Measurements from ENCODE around the gene COPS9.

The COPS9 gene

DNA sequence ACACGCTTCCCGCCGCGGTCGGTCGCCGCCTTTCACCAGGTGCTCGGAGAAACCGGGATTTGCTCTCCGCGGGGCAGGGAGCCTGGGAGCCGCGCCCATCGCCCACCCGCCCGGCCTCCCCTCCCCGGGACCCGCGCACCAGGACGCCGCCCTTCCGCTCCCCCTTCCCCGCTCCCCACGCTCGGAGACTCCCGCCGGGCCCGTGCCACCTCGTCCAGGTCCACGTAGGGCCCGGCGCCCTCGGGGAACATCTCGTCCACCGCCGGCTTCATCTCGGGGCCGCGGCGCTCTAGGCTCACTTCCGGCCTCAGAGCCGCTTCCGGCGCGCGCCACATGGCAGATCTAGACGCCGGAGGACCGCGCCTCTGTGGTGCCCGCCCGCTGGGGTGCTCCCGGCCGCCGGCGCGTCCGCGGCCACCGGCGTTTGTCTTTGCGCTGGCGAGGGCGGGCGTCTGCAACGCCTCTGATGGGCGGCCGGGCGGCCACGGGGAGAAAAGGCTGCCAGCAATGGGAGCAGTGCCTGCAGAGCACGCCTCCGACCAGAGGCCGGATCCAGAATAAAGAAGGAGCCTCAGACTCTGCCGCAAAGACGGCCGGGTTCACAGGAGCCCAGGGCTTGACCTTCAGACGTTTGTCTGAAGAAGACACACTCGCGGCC, at the start of gene COPS9:
TSS of gene COPS9 (minus strand) at position 293 of the 658 bp plus-strand sequence. CDS start at position 272, 21 bp downstream.
- peak; percentile 69 for DNase-seq

DNA sequence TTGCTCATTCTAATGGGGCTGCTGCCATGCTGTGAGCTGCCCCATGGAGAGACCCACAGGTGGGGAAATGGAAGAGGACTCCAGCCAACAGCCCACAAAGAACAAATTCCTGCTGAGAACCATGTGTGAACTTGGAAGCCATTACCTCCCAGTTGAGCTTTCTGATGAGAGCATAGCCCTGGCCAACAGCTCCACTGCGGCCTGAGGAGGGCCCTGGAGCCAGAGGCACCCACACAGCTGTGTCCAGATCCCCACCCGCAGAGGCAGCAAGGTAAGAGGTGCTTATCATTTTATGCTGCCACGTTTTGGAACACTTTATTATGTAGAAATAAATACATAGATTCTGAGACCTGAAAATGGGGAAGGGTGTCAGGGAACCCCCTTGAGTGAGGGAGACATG, 48.6 kb upstream of the COPS9 start:
- DNase-seq, result no peak

DNA sequence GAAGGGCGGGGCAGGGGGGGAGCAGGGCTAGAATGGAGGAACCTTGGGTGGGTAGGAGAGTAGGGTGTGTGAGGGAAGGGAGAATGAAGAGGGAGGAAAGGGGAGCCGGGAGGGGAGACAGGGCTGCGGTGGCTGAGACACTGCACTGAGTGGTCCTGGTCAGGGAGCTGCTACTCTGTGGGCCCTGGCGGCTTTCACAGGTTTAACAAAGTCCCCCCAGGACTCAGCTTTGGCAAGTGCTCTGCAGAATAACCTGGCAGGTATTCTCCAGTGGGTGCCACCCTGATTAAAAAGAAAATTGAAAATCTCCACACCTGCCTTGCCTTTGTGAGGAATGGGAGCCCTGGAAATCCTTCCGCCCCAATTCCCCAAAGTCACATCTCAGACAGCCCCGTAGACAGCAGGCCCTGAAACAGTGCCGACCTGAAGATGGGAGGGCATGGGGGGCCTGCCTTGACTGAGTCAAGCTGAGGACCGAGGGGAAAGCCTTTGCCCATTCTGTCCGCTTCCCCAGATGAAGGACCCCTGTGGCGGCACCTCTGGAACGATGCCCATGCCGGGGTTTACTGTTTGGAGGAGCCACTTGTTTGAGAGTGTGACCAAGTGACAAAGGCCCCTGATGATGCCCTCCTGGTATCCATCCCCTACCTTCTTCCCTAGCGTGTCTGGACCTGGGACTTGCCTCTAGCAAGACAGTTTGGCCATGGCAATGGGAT, 47.9 kb upstream of the COPS9 start:
- DNase-seq, result no peak

DNA sequence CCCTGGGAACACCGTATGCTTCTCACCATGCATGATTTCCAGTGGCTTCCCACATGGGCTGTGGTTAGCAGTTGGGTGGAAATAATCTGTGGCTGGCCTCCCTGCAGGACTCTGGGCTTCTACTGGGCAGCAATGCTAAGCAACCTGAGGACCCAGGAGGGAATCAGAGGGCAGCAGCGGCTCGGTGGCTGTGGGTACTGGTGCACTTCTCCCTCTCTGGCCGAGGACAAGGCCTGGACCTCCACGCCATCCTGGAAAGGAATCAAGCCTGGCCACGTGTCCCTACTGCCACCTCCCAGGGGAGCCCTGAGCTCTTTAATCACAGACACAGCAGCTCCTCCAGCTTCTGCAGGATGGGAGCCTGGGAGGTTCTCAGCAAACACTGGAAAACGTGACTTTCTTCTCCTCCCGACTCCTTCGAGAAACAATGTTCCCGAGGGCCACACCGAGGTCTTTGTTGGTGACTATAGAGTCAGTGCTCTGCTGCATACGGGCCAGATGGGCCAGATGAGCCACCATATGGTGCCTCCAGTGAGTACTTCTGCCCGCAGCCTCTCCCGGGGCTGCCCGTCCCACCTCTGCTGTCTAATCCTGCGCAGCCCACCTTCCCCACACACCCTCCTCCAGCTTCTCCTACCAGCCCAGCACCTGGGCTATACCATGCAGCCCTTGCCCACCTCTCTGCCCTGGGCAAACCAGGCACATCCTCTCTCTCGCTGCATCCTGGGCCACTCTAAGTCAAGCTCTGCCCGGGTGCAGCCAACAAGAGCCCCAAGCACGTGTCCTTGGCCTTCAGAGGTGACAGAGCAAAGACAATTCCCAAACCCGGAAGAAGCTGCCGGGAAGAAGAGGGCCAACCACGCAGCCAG, 47.1 kb upstream of the COPS9 start:
- no peak for DNase-seq

DNA sequence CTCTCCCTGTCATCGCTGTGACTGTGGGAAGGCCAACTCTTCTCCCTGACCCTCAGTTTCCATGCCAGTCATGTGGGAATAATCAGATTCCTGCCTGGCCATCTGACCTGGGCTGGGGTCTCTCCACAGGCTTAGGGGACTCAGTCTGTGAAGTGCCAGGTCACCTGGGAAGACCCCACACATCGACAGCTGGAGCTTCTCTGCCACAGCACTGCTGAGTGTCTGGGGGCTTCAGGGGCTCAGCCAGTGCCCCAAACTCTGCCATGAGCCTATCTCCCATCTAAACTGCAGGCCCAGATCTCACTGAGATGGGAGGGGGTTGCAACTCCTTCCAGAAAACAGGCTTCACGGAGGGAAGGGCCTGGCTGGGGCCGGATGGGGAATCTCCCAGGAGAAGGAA, 46.4 kb upstream of the COPS9 start:
- no peak for DNase-seq

DNA sequence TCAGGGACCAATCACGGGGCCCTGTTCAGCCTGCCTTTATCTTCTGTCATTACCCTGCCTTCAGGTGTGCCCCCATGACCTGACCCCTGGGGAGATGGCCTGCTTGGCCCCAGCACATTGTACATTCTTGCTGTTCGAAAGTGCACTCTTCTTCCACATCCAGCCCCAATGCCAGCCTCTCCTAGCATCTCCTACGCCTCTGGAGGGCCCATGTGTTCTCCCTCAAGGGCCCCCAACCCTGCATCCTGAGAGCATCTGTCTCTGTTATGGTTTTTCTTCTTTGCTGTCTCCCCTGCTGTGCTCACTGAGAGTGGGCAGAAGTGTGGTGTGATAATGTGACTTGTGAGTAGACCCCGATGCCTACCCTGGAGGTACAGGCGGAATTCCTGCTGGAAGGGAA, 45.9 kb upstream of the COPS9 start:
- DNase-seq, result no peak

DNA sequence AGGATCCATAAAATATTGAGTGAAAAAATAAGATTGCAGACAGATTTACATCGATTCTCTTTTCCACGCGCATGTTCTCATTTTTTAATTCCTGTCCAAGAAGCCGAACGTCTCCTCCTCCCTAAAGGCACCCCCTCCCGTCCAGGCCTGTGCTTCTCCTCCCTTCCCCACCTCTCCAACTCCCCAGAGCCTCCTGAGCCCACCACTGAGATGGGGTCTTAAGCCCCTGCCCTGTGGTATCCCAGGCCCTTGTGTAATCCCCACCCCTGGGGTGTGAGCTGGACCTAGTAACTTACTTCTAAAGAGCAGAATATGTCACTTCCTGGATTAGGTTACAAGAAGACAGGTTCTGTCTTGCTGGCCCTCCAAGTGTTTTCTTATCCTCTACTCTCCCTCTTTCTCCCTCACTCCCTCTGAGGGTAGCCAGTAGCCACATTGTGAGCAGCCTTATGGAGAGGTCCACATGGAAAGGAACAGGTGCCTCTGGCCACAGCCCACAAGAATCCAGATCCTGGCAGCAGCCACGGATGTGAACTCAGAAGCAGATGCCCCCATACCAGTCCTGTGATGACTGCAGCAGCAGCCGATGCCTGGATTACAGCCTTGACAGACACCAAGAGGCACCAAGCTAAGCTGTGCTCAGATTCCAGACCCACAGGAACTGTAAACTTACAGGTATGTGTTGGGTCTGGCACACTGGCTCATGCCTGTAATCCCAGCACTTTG, 44.0 kb upstream of the COPS9 start:
- DNase-seq, result no peak

DNA sequence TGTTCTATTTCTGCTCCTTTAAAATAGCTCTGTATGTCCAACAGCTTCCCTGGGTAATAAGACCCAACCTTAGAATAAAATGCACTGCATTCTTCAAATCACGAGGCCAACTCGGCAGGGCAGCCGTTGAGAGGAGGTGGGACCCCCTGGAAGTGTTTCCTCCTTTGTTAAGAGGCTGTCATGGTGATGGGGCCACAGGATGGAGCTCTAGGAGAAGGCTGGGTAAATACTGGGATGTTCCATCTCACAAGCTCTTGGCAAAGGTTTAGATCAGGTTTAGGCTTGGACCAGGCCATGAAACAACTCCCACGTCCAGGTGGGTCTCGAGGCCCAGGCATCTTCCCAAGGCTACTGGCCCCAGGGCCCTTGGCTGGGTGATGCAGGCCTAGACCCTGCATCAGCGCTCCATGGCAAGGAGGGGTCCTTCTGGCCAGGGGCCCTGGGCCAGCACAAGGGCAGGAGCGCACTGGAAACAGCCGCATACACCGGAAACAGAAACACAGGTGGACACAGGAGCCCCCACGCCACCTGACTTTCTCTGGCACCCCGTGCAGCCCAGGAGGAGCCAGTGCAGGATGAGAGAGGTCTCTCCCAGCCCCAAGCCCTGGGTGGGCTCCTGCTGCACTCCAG, 43.2 kb upstream of the COPS9 start:
- DNase-seq, result no peak

DNA sequence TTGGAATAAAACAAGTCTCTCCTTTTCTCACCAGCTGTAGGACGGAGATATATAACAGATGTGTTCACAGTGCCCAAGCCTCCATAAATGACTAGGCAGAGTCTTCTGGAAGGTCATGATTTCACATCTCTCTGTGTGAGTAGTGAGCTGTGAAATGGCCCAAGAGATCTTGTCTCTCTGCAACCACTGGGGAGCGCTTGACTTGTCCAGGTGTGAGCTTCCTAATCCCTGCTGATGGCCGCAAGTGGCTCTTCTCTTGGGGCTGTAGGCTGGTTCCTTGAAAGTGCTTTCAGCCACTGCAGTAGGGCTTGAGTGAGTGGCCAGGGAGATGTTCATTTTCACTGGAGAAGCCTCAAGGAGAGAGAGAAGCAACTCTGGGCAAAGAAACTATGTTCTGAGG, 42.5 kb upstream of the COPS9 start:
- DNase-seq, result no peak

DNA sequence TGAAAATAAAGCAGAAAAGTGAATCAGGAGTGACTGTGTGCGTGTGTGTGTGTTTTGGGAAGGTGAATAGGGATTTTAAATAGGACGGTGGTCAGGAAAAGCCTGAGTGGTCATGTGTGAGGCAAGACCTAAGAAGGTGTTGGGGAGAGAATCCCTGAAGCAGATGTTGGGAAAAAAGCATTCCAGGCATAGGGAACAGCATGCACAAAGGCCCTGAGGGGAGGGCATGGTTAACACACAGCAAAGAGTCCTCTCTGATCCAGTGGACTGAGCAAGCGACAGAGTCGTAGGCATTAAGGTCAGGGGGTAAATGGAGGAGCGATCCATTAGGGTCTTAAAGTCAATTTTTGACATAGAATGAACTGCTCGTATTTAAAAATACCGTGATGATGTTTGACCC, 38.4 kb upstream of the COPS9 start:
- no peak for DNase-seq

DNA sequence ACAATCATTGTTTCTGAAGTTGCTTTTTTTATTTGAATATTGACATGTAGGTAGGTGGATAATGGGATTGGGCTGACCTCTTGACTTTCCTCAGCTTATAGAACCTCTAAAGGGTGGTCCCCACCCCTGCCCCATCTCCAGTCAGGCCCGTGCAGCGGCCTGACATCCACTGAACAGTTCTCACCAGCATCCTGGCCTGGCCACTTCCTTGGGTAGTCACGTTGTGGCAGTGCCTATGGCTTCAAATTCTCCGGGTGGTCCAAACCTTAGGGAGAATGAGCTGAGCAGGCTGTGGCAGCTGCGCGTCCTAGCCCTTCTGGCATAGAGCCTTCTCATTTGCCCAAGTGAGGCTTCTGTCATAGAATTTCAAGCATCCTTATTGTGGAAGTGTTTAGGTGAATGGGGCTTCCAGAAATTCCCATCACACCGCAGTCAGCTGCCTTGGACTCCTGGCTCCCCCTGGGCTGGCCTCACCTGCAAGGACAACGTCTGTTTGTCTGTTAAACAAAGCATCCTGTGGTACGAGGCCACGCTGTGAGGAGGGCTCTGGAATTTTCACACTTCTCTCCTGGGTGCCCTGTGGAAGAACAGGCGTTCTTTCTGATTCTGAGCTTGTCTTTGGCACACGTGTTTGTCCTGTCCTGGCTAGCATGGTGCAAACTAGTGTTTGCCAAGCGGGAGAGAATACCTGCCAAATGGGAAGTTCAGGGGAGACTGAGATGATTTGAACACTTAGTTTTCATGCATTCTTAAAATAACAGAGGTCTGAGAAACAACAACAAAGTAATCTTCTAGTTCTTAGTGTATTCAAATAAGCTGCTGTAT, 36.2 kb upstream of the COPS9 start:
- DNase-seq, result no peak

DNA sequence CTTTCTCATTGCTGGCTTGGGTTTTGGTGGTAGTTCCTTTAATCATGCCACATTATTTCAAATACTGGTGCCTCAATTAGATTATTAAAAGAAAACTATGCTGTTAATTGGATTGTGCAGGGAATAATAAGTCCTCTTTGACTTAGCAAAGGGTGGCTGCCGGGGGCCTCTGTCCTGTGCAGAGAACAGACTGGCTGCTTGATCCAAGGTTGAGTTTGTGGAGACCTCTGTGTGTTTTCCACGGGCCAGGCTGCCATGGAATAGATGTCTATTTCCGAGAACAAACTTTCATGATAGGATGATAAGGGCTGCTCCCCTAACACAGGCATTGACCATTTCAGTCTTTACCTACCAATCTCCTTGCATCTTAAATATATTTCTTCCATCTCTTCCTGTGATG, 34.8 kb upstream of the COPS9 start:
- no peak for DNase-seq

DNA sequence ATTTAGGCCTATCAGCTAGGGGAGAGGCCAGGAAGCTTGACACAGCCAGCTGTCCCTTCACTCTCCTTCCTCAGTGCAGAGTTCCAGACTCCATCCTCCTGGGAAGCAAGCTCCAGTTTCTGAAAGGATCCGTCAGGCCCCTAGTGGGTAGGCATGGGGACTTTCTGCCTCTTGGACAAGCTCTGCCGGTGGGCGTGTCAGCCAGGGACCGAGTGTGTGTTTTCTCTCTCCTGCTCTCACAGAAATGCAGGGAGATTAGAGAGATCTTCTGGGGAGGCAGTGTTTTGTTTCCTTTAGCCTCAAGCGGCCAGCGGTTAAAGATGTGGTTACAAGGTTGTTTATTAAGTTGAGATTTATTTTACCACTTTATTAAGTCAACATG, 34.2 kb upstream of the COPS9 start:
- no peak for DNase-seq

DNA sequence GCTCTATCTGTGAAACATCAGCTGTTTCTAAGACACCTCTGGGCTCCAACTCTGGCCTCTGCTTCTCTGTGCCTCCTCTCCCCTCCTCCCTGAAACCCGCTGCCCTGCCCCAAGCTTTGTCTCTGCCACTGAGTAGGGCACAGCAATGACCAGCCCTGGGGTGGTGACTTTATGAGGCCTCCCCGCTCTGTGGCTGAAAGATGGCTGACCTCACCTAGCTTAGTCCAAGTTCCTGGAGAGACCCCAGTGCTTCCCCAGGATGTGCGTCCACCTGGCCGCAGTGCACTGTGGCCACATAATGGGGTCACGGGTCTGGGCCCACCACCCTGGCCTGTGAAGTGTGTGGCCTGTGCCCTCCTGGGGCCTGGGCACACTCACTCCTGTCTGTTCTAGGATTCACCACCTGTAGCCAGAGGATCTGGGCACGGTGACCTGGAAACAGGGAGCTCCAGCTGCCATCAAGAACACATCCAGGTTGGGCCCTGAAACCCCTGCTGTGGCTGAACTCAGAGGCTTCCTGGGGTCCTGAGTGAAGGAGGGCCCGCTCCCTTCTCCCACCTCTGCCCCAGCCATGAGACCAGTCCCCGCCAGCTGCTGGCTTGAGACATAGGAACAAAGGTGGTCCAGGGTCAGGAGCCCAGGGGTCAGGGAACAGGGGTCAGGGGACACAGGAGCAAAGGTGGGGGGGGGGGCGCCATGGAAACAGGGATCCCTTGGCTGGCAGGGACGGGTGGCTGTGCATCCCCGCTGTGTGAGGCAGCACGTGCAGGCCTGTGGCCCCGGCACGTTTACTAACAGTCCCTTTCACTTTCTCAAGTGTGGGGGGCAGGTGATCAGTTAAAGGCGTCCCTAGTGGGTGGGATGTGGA, 33.6 kb upstream of the COPS9 start:
- DNase-seq, result no peak

DNA sequence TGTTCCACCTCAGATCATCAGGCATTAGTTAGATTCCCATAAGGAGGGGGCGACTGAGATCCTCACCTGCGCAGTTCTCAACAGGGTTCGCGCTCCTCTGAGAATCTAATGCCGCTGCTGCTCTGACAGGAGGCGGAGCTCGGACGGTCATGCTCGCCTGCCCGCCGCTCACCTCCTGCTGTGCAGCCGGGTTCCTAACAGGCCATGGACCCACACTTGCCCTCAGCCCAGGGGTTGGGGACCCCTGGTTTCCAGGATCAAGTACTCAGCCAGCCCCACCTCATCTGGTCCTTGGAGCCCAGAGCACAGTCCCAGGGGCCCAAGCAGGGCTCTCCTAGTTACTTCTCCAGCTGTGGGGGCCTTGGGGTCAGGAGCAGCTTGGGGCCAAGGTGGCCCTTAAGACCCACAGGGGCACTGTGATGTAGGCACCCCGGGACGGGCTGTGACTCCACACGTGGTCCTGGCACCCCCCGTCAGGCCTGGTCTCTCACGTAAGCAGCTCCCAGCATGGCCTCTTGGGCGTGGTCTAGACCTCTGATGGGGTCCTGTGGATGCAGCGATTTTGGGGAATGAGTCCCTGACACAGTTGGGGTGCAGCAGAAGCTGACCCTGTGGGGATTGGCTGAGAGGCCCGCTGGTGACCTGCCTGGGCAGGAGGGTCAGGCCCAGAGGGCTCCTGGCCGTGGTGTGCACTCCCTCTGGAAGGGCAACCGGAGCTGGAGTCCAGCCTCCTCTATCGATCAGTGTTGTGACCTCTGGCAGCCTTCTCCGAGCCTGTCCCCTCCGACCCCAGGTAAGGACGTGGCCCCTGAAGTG, 32.6 kb upstream of the COPS9 start:
- no peak for DNase-seq

DNA sequence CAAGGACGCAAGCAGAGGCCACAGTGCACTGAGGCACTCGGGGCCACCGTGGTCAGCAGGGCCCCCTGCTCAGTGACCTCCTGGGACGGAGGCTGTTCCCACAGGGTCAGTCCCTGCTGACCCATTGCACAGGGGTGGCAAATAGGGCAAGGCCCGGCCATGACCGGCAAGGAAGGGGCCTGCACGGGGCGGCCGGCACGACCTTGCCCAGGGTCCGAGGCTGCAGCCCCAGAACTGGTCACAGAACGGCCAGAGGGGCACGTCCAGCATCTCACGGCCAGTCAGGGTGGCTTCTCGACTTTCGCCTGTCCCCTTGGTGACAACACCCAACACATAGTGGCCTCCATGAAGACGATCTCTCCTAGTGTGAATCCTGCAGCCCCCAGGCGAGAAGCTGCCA, 31.9 kb upstream of the COPS9 start:
- no peak for DNase-seq

DNA sequence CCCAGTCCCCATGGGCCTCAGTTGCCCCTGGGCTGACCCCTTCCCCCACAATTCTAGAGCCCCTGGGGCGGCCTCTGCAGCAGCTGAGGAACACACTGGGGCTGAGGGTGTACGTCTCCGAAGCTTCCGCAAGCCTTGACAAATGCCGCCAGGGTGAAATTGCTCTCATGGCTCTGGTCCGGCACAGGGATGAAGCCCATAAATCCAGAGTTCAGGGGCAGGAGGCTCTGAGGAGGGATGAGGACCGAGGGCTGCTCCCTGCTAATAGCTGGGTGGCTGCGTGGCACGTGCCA, 31.4 kb upstream of the COPS9 start:
- DNase-seq, result no peak

DNA sequence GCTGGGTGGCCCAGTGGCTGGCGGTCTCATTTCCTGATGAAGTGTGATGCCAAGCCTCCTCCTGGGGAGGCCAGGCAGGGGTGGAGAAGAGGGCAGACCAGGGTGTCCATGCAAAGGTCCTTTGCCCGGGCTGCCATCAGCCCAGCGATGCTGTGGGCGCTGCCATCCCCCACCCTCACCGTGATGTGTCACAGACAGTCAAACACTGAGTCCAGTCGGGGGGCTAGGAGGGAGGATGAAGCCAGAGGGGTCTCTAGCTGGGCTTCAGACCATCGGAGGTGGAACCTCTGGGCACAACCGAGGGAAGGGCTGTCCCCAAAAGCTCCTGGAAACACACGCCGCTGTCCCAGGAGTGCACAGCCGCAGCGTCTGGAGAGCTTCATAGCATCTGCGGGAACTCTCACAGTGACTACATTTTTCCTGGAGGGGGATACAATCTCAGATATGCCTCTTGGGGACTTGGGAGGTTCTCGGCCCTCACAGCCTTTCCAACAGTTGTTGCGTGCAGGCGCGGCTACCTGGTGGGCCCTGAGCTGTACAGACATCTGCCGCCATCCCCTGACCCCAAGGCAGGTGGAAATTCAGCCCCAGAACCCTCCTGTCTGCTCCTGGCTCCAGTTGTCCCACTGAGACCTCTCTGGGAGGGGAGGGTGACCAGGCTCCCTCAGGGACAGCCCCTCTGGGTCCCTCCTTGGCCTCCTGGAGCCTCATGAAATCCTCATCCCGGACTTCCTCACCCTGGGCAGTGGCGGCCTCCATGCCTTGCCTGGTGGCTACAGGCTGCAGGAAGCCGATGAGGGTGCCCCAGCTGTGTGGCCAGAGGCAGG, 30.9 kb upstream of the COPS9 start:
- DNase-seq, result no peak

DNA sequence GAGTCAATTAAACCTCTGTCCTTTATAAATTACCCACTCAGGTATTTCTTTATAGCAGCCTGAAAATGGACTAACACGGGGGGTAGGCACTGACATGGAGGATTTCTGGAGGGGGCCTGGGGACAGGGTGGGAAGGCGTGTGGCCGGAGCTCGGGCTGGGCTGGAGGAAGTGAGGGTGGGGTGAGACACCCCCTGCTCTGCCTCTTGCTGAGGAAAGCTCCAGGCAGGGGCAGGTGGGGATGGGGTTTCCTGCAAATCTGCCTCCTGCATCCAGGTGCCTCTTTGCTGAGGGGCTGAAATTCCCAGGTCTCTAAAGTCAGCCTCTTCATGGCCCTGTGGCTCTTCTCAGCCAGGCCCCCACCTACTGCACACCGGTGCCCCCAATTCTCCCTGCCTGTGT, 30.1 kb upstream of the COPS9 start:
- DNase-seq, result no peak
